ENCODE measurements around the gene SEMA3B. TPM values are rescaled to one million over a fixed set of nuclear protein-coding genes. Genes with fewer than 3 reads are reported as not detected.

The SEMA3B gene
- total and polyA plus RNA-seq, 2 of the 4 experiments (the other 2 are of a cell fraction): 4.3 to 29.3 TPM

- H3K9ac ChIP-seq (ENCODE audit: low read depth, low read length): peak overlapping the region; percentile 87
- no peak overlapping the region for H2BK5ac ChIP-seq (ENCODE audit: low read depth, low read length, poor library complexity, severe bottlenecking)
- peaks cover 25% of the 10 kb centered on the region for H3K4me1 ChIP-seq (ENCODE audit: control insufficient read depth, insufficient read depth, low read length)
- H4K91ac ChIP-seq (ENCODE audit: insufficient read depth, low read depth, low read length): peak overlapping the region; percentile 5; the same call in 1 of the 2 replicates
- TF ChIP-seq CTCF (conservative IDR thresholded peaks at IDR 0.05; ENCODE audit: low read depth, low read length) (no peak), MAZ (IDR thresholded peaks at IDR 0.05; ENCODE audit: borderline replicate concordance, low read depth, low read length) (no peak), RAD21 (IDR thresholded peaks at IDR 0.05; ENCODE audit: low read length) (no peak), CHD1 (IDR thresholded peaks at IDR 0.05; ENCODE audit: low read depth, low read length) (no peak), BHLHE40 (IDR thresholded peaks at IDR 0.05; ENCODE audit: low read depth, low read length) (no peak), MXI1 (IDR thresholded peaks at IDR 0.05; ENCODE audit: borderline replicate concordance, low read depth, low read length) (no peak), SMC3 (IDR thresholded peaks at IDR 0.05; ENCODE audit: low read depth, low read length) (no peak), FOS (IDR thresholded peaks at IDR 0.05; ENCODE audit: low read depth, low read length) (no peak), RCOR1 (IDR thresholded peaks at IDR 0.05; ENCODE audit: insufficient replicate concordance, low read length) (no peak), RFX5 (IDR thresholded peaks at IDR 0.05; ENCODE audit: low read depth, low read length) (no peak)
- H3K4me2 ChIP-seq (ENCODE audit: low read depth, low read length): peak overlapping the region; percentile 96
- BruUV-seq (replicated peaks): TSS peak; percentile 64
- H2AK5ac ChIP-seq (ENCODE audit: low read depth, low read length): peak overlapping the region; percentile 37; the same call in 1 of the 2 replicates
- peak overlapping the region; percentile 58 for H3K4me3 ChIP-seq (ENCODE audit: insufficient read depth, low read depth, low read length)
- H4K8ac ChIP-seq (ENCODE audit: low read depth in 2 of 2, low read length in 2 of 2): peak overlapping the region; percentile 20 to 74; a peak in 1 of 4 replicates
- no peaks in the 10 kb centered on the region for H3K9me3 ChIP-seq (ENCODE audit: control insufficient read depth, insufficient read depth, low read length)
- no peak overlapping the region; the same call in 1 of the 2 replicates for H3K56ac ChIP-seq (ENCODE audit: extremely low read depth, insufficient read depth, low read length)
- H4K20me1 ChIP-seq (ENCODE audit: insufficient read depth, low read length): peaks cover 16% of the 10 kb centered on the region; the same call in 1 of the 2 replicates
- no peaks in the 10 kb centered on the region for H3K27me3 ChIP-seq (ENCODE audit: control insufficient read depth, insufficient read depth, low read length)
- peaks cover 38% of the 10 kb centered on the region for H3K36me3 ChIP-seq (ENCODE audit: control insufficient read depth, insufficient read depth, low read length)
- no peak for DNase-seq
- H3K9me1 ChIP-seq (ENCODE audit: insufficient read depth, low read length): peaks cover 22% of the 10 kb centered on the region
- H2AFZ ChIP-seq (replicated peaks; ENCODE audit: low read length, poor library complexity): no peak overlapping the region
- 80% methylated on average over 27 of the region's 29 CpGs; no CpG with 5 or more reads in 1 of the 2 experiments for WGBS, 2 experiments (ENCODE audit: extremely low coverage in 2 of 2, insufficient read length in 1 of 2)
- in situ Hi-C loops (cut with MboI; ENCODE audit: low sequenced_read_pairs): no loop called here
- H3K79me1 ChIP-seq (ENCODE audit: low read depth in 1 of 2, low read length in 2 of 2): peaks cover 29 to 59% of the 10 kb centered on the region in 2 experiments
- H3K27ac ChIP-seq (ENCODE audit: insufficient read depth, low read length): peak overlapping the region; percentile 98
- dilution Hi-C loops (cut with HindIII; ENCODE audit: low sequenced_read_pairs, unreplicated experiment): no loop called here
- ATAC-seq (ENCODE audit: low read depth): no peak
- no peak overlapping the region for H2BK120ac ChIP-seq (ENCODE audit: low read depth, low read length)
- CTCF ChIA-PET: no interaction called here
- H3K4ac ChIP-seq (ENCODE audit: low read depth, low read length): peak overlapping the region; percentile 87
- 0 out of 2 replicates have a peak overlapping the region, but pooled peaks have one; percentile 8 for H3K14ac ChIP-seq (replicated peaks; ENCODE audit: low read depth, low read length)
- peak overlapping the region; percentile 32 for H3K23ac ChIP-seq (ENCODE audit: low read depth, low read length)
- no peak overlapping the region for H2BK20ac ChIP-seq (ENCODE audit: low read depth, low read length)
- H4K5ac ChIP-seq (ENCODE audit: low read depth, low read length): no peak overlapping the region
- POLR2A ChIA-PET (ENCODE audit: unreplicated experiment): no interaction called here
- H2BK15ac ChIP-seq (ENCODE audit: low read depth, low read length): no peak overlapping the region
- peak overlapping the region; percentile 91 for H2AK9ac ChIP-seq (replicated peaks; ENCODE audit: low read depth, low read length, poor library complexity)
- intact Hi-C loops (cut with micrococcal nuclease): loop anchor here (5.0 kb wide), 1 partner anchor 58 kb away; no protein-coding TSS in a partner anchor
- H3K18ac ChIP-seq (ENCODE audit: low read depth, low read length): no peak overlapping the region
These were observed 51.1 kb downstream of the SEMA3B start for GRCh38 chr3:50319894-50320625.
